Lower leg skin (tissue), 3 donors: ENCODE results near the gene PTGR3.

Source experiments
- POLR2A ChIP-seq, 2 donors: fragments of 450-650 bp; IDR thresholded peaks; one replicate each; pipeline ENCODE4 v1.6.1; 2016 to 2017; ENCODE audit warnings: antibody characterized with exemption in 2 of 2, mild to moderate bottlenecking in 1 of 2, moderate library complexity in 1 of 2
- TF ChIP-seq, protein P1 (sequence below), 3 donors: fragments of 450-650 bp; IDR thresholded peaks; one replicate each; pipeline ENCODE4 v1.5.1; 2016; ENCODE audit warnings: antibody characterized with exemption in 3 of 3, mild to moderate bottlenecking in 3 of 3, moderate library complexity in 2 of 3

DNA sequence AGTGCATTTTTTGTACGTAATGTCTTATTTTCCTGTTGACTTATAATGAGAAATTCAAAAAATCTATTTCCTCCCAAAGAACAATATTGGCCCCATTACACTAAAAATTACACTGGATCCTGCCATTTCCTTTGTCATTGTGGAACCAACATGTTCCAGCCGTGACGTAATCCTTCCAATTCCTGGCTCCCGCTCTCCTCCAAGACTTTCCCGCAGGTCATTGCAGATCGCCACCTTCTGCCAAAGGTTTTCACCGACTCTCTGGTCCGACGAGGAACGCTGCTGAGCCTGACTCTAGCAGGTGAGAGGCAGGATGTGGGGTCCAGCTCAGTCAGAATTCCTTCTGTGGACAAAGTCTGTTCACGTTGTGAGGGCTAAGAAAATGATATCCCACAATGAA, 38.0 kb downstream of the PTGR3 start:
- TF ChIP-seq, protein P1, sequence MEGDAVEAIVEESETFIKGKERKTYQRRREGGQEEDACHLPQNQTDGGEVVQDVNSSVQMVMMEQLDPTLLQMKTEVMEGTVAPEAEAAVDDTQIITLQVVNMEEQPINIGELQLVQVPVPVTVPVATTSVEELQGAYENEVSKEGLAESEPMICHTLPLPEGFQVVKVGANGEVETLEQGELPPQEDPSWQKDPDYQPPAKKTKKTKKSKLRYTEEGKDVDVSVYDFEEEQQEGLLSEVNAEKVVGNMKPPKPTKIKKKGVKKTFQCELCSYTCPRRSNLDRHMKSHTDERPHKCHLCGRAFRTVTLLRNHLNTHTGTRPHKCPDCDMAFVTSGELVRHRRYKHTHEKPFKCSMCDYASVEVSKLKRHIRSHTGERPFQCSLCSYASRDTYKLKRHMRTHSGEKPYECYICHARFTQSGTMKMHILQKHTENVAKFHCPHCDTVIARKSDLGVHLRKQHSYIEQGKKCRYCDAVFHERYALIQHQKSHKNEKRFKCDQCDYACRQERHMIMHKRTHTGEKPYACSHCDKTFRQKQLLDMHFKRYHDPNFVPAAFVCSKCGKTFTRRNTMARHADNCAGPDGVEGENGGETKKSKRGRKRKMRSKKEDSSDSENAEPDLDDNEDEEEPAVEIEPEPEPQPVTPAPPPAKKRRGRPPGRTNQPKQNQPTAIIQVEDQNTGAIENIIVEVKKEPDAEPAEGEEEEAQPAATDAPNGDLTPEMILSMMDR (IDR thresholded peaks at IDR 0.05), result no peak
- TF ChIP-seq POLR2A (IDR thresholded peaks at IDR 0.05), result no peak
